Measurements from ENCODE around the gene HLTF. TPM values are rescaled to one million over a fixed set of nuclear protein-coding genes. Genes with fewer than 3 reads are reported as not detected.

HLTF gene
- total RNA-seq, 1 donor from 2014 or later: 51.6 TPM

- no peak overlapping the region for H3K4me3 Mint-ChIP-seq
- no peaks in the 10 kb centered on the region for H3K27me3 Mint-ChIP-seq (ENCODE audit: low read depth)
- no peaks in the 10 kb centered on the region for H3K9me3 Mint-ChIP-seq
- TF ChIP-seq CTCF (conservative IDR thresholded peaks at IDR 0.05): no peak
- H3K4me1 Mint-ChIP-seq: no peaks in the 10 kb centered on the region
- H3K27ac Mint-ChIP-seq (ENCODE audit: unreplicated experiment): no peak overlapping the region
- DNase-seq (ENCODE audit: low read depth, low spot score): no peak
- H3K36me3 Mint-ChIP-seq (ENCODE audit: low read depth): peaks cover 23% of the 10 kb centered on the region
These were observed 24.6 kb downstream of the HLTF start for GRCh38 chr3:149061776-149062175.

- H3K9me3 Mint-ChIP-seq: peaks cover 3% of the 10 kb centered on the region
- no peak for DNase-seq (ENCODE audit: low read depth, low spot score)
- no peak overlapping the region for H3K27ac Mint-ChIP-seq (ENCODE audit: unreplicated experiment)
- H3K27me3 Mint-ChIP-seq (ENCODE audit: low read depth): no peaks in the 10 kb centered on the region
- H3K4me1 Mint-ChIP-seq: no peaks in the 10 kb centered on the region
- H3K36me3 Mint-ChIP-seq (ENCODE audit: low read depth): peaks cover 37% of the 10 kb centered on the region
- TF ChIP-seq CTCF (conservative IDR thresholded peaks at IDR 0.05): no peak
- H3K4me3 Mint-ChIP-seq: no peak overlapping the region
These were observed 27.7 kb downstream of the HLTF start for GRCh38 chr3:149058602-149059001.

GRCh38 chr3:149058198-149058597 lies 28.1 kb downstream of the HLTF start:
- Mint-ChIP-seq H3K9me3 (peaks cover 3% of the 10 kb centered on the region), H3K27ac (ENCODE audit: unreplicated experiment) (no peak overlapping the region), H3K36me3 (ENCODE audit: low read depth) (peaks cover 37% of the 10 kb centered on the region), H3K4me1 (no peaks in the 10 kb centered on the region), H3K4me3 (no peak overlapping the region), H3K27me3 (ENCODE audit: low read depth) (no peaks in the 10 kb centered on the region)
- DNase-seq (ENCODE audit: low read depth, low spot score): no peak
- no peak for TF ChIP-seq CTCF (conservative IDR thresholded peaks at IDR 0.05)

- Mint-ChIP-seq H3K27me3 (ENCODE audit: low read depth) (no peaks in the 10 kb centered on the region), H3K4me1 (no peaks in the 10 kb centered on the region), H3K36me3 (ENCODE audit: low read depth) (peaks cover 49% of the 10 kb centered on the region), H3K27ac (ENCODE audit: unreplicated experiment) (no peak overlapping the region), H3K9me3 (peaks cover 3% of the 10 kb centered on the region), H3K4me3 (no peak overlapping the region)
- no peak for TF ChIP-seq CTCF (conservative IDR thresholded peaks at IDR 0.05)
- DNase-seq (ENCODE audit: low read depth, low spot score): no peak
These were observed 30.8 kb downstream of the HLTF start for GRCh38 chr3:149055575-149055974.

- Mint-ChIP-seq H3K9me3 (no peaks in the 10 kb centered on the region), H3K27me3 (ENCODE audit: low read depth) (no peaks in the 10 kb centered on the region), H3K4me3 (no peak overlapping the region), H3K27ac (ENCODE audit: unreplicated experiment) (no peak overlapping the region), H3K4me1 (no peaks in the 10 kb centered on the region), H3K36me3 (ENCODE audit: low read depth) (peaks cover 7% of the 10 kb centered on the region)
- TF ChIP-seq CTCF (conservative IDR thresholded peaks at IDR 0.05): no peak
- no peak for DNase-seq (ENCODE audit: low read depth, low spot score)
These were observed 41.8 kb downstream of the HLTF start for GRCh38 chr3:149044339-149045083.

All from neural crest cell (in vitro differentiated cells).